Spleen (tissue), 11 donors: ENCODE measurements around the gene KLHL33. TPM values are rescaled to one million over a fixed set of nuclear protein-coding genes. Genes with fewer than 3 reads are reported as not detected.

Experiments
- DNase-seq: peaks from one replicate; pipeline ENCODE4 v3.0.0-alpha.2; 2020
- H3K27ac ChIP-seq, 8 donors: fragments of 200-600 bp; sonication (generic) in 7 of 8; 1 replicate in 4 of 8; 2 replicates in 4 of 8; pipeline versions ENCODE4 v1.5.0 to v1.8.0; 2016 to 2021; ENCODE audit warnings: inconsistent platforms in 4 of 8, mild to moderate bottlenecking in 4 of 8, moderate library complexity in 1 of 8
- H3K27me3 ChIP-seq, 7 donors: fragments of 200-600 bp; sonication (generic) in 6 of 7; replicated peaks in 1 of 7; 1 replicate in 4 of 7; 2 replicates in 3 of 7; pipeline versions ENCODE4 v1.5.0 to v1.8.0; 2016 to 2021; ENCODE audit warnings: inconsistent platforms in 3 of 7, mild to moderate bottlenecking in 1 of 7
- H3K36me3 ChIP-seq, 6 donors: fragments of 200-600 bp; sonication (generic) in 5 of 6; 1 replicate in 4 of 6; 2 replicates in 2 of 6; pipeline versions ENCODE4 v1.5.0 to v1.8.0; 2016 to 2021; ENCODE audit warnings: inconsistent platforms in 2 of 6
- H3K4me1 ChIP-seq, 6 donors: fragments of 200-600 bp; sonication (generic) in 5 of 6; 1 replicate in 3 of 6; 2 replicates in 3 of 6; pipeline versions ENCODE4 v1.5.0 to v1.8.0; 2016 to 2021; ENCODE audit warnings: inconsistent platforms in 3 of 6
- H3K4me3 ChIP-seq, 8 donors: fragments of 200-600 bp; sonication (generic) in 7 of 8; 1 replicate in 4 of 8; 2 replicates in 4 of 8; pipeline versions ENCODE4 v1.5.0 to v1.8.0; 2016 to 2021; ENCODE audit warnings: inconsistent platforms in 4 of 8, mild to moderate bottlenecking in 4 of 8, moderate library complexity in 2 of 8
- H3K9me3 ChIP-seq, 8 donors: fragments of 200-600 bp; sonication (generic) in 7 of 8; 1 replicate in 4 of 8; 2 replicates in 4 of 8; pipeline versions ENCODE4 v1.5.0 to v1.8.0; 2016 to 2021; ENCODE audit warnings: inconsistent platforms in 4 of 8
- CTCF ChIP-seq, 11 experiments: fragments of 200-600 bp in 7 of 11; fragments of 450-650 bp in 4 of 11; sonication (generic) in 4 of 11; IDR thresholded peaks in 8 of 11; conservative IDR thresholded peaks in 3 of 11; 1 replicate in 7 of 11; 2 replicates in 4 of 11; pipeline versions ENCODE4 v1.4.0 to v1.8.0; 2016 to 2021; ENCODE audit warnings: antibody characterized with exemption in 11 of 11, inconsistent platforms in 4 of 11, mild to moderate bottlenecking in 1 of 11
- POLR2A ChIP-seq, 3 donors: fragments of 450-650 bp; IDR thresholded peaks; one replicate each; pipeline ENCODE4 v1.5.1; 2017; ENCODE audit warnings: antibody characterized with exemption in 3 of 3, mild to moderate bottlenecking in 1 of 3
- POLR2AphosphoS5 ChIP-seq, 3 donors: sonication (generic); formaldehyde crosslinking; IDR thresholded peaks; one replicate each; pipeline ENCODE4 v1.5.1; 2017; ENCODE audit warnings: antibody characterized with exemption in 3 of 3
- WGBS, 5 donors: extraction: QIAGEN DNeasy Blood & Tissue Kit in 3 of 5; methylation state at CpG; one replicate each; pipeline versions ENCODE4 v1.1.5 to v1.1.7; 2013 to 2018; 5-methylcytosine and 5-hydroxymethylcytosine counted together
- intact Hi-C: fragments of 100-400 bp; cut with DNase I; formaldehyde crosslinking; loops from one replicate; pipeline ENCODE4 v1.15.0; 2023; ENCODE audit warnings: low total_unique reads
- polyA plus RNA-seq, 3 donors: library from polyadenylated mRNA; stranded (reverse); fragments of 200-250 nt; gene quantifications; one replicate each; pipeline ENCODE4 v1.2.1, GENCODE V29; 2013
- total RNA-seq, 7 donors: library from RNA; depleted of rRNA in 3 of 7; stranded (reverse); fragments of >200 nt in 3 of 7; fragmentation: NEBNext Ultra II Directional in 4 of 7; extraction: Animal tissue kit (Norgen Biotek cat#: 25700) in 4 of 7; gene quantifications; one replicate each; pipeline versions ENCODE4 v1.1.0 to v1.2.1, GENCODE V29; 2016 to 2021
- donor health status: healthy with polysubstance abuse.
- donor health status: DM: no; HTN: no; CAD: no; lungs with moderate emphysema.
- donor health status: DM: no; HTN: no; CAD: no.
- donor health status: Bipolar disorder and iron deficiency.
- donor health status: healthy.
- donor health status: DM: no; HTN: no; CAD: no.
- donor health status: DM: yes; HTN: yes; CAD: no.

The KLHL33 gene
- total and polyA plus RNA-seq, 10 donors, result 0.22 to 2.9 (median 0.75) TPM; not detected in 1

GRCh38 chr14:20441461-20441860 lies 5.5 kb upstream of the KLHL33 start:
- intact Hi-C loops, result no loop called here
- Histone ChIP-seq H3K27me3 (no peaks in the 10 kb centered on the region), H3K36me3 (peaks cover 0 to 20% (median 10%) of the 10 kb centered on the region in 6 donors), H3K4me1 (peaks cover 15 to 59% (median 32%) of the 10 kb centered on the region in 6 donors), H3K9me3 (no peaks in the 10 kb centered on the region), H3K27ac (peak overlapping the region; percentile 15 to 76 (median 69)), H3K4me3 (no peak overlapping the region)
- 51 to 68% (median 63%) methylated on average over 2 of the region's 2 CpGs for WGBS, 5 donors
- TF ChIP-seq POLR2A (IDR thresholded peaks at IDR 0.05) (no peak), POLR2AphosphoS5 (IDR thresholded peaks at IDR 0.05) (no peak), CTCF (IDR thresholded peaks at IDR 0.05 in 8 of 11, conservative IDR thresholded peaks at IDR 0.05 in 3 of 11) (no peak)
- no peak for DNase-seq

- TF ChIP-seq POLR2AphosphoS5 (IDR thresholded peaks at IDR 0.05) (peak in 1 of 3 donors; percentile 28), POLR2A (IDR thresholded peaks at IDR 0.05) (no peak)
- 30 to 43% (median 39%) methylated on average over 5 of the region's 5 CpGs for WGBS, 5 donors
- Histone ChIP-seq H3K4me3 (no peak overlapping the region), H3K27me3 (no peaks in the 10 kb centered on the region), H3K27ac (peak overlapping the region; percentile 15 to 76 (median 69)), H3K4me1 (peaks cover 15 to 59% (median 32%) of the 10 kb centered on the region in 6 donors), H3K36me3 (peaks cover 0 to 14% (median 5%) of the 10 kb centered on the region in 6 donors), H3K9me3 (no peaks in the 10 kb centered on the region)
- DNase-seq, result no peak
- intact Hi-C loops, result no loop called here
Observed at GRCh38 chr14:20440882-20441281, 4.9 kb upstream of the KLHL33 start.

GRCh38 chr14:20440465-20440864 lies 4.5 kb upstream of the KLHL33 start:
- DNase-seq, result no peak
- WGBS, 5 donors, result 59 to 85% (median 76%) methylated on average over 5 of the region's 5 CpGs
- Histone ChIP-seq H3K27ac (peak overlapping the region; percentile 15 to 76 (median 69)), H3K27me3 (no peaks in the 10 kb centered on the region), H3K4me3 (no peak overlapping the region), H3K4me1 (peaks cover 15 to 59% (median 33%) of the 10 kb centered on the region in 6 donors), H3K36me3 (peaks cover 0 to 10% (median under 1%) of the 10 kb centered on the region in 6 donors), H3K9me3 (no peaks in the 10 kb centered on the region)
- TF ChIP-seq CTCF (IDR thresholded peaks at IDR 0.05 in 8 of 11, conservative IDR thresholded peaks at IDR 0.05 in 3 of 11) (no peak), POLR2A (IDR thresholded peaks at IDR 0.05) (no peak), POLR2AphosphoS5 (IDR thresholded peaks at IDR 0.05) (no peak)
- intact Hi-C loops, result no loop called here

- Histone ChIP-seq H3K27me3 (no peaks in the 10 kb centered on the region), H3K9me3 (no peaks in the 10 kb centered on the region), H3K36me3 (no peaks in the 10 kb centered on the region), H3K27ac (no peak overlapping the region), H3K4me3 (no peak overlapping the region), H3K4me1 (peaks cover 15 to 71% (median 40%) of the 10 kb centered on the region in 6 donors)
- intact Hi-C loops, result no loop called here
- 74 to 88% (median 83%) methylated on average over 7 of the region's 7 CpGs for WGBS, 5 donors
- TF ChIP-seq POLR2A (IDR thresholded peaks at IDR 0.05) (no peak), CTCF (IDR thresholded peaks at IDR 0.05 in 8 of 11, conservative IDR thresholded peaks at IDR 0.05 in 3 of 11) (no peak), POLR2AphosphoS5 (IDR thresholded peaks at IDR 0.05) (no peak)
- no peak for DNase-seq
Observed at GRCh38 chr14:20438664-20439063, 2.7 kb upstream of the KLHL33 start.
